GM21423 (cell line): ENCODE data around the gene TSPOAP1.
A peak's percentile ranks its signal among the peaks of the same experiment; 100 is the strongest.

ENCODE experiments used
- ATAC-seq: cut with Tn5 transposase; IDR thresholded peaks from one replicate; pipeline ENCODE4 v1.9.1; 2021; ENCODE audit warnings: mild to moderate bottlenecking, moderate library complexity; ENCODE audit not compliant: unreplicated experiment

Gene TSPOAP1, protein sequence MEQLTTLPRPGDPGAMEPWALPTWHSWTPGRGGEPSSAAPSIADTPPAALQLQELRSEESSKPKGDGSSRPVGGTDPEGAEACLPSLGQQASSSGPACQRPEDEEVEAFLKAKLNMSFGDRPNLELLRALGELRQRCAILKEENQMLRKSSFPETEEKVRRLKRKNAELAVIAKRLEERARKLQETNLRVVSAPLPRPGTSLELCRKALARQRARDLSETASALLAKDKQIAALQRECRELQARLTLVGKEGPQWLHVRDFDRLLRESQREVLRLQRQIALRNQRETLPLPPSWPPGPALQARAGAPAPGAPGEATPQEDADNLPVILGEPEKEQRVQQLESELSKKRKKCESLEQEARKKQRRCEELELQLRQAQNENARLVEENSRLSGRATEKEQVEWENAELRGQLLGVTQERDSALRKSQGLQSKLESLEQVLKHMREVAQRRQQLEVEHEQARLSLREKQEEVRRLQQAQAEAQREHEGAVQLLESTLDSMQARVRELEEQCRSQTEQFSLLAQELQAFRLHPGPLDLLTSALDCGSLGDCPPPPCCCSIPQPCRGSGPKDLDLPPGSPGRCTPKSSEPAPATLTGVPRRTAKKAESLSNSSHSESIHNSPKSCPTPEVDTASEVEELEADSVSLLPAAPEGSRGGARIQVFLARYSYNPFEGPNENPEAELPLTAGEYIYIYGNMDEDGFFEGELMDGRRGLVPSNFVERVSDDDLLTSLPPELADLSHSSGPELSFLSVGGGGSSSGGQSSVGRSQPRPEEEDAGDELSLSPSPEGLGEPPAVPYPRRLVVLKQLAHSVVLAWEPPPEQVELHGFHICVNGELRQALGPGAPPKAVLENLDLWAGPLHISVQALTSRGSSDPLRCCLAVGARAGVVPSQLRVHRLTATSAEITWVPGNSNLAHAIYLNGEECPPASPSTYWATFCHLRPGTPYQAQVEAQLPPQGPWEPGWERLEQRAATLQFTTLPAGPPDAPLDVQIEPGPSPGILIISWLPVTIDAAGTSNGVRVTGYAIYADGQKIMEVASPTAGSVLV (N-terminal part only)

DNA sequence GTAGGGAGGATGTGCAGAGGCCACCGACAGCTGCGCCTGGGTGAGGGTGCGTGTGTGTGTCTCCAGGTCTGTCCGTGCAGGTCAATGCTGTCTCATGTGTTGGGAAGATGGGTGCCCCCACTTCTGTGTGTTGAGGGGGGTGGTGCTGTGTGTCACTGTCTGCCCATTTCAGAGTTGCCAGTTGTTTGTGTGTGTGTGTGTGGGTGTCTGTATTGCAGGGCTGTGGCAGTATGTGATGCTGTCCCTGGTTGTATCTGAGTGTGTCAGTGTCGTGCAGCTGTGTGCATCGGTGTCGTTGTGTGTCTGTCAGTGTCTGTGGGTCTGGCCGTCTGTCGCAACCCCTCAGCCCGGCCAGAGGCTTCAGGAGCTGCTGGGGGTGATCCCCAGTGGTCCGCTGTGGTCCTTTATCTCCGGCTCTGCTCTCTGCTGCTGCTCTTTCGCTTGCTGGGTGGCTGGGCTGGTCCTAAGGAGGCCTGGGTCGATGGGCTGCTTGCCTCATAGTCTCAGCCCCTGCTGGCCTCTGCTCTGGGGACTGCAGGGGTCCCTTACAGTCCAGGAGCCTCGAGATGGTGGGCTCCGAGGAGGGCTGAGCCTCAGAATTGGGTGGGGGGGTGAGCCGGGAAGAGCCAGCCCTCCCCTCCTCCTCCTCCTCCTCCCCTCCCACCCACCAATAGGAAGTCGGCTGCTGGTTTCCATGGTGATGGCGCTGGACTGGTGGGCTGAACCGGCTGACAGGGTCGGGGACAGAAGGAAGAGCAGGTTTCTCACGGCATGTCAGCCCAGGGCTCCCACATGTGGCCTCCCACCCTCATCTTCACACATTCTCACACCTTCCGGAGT lies at the start of gene TSPOAP1:
TSS of gene TSPOAP1 (minus strand) at position 601 of the 840 bp plus-strand sequence. CDS start 875 bp downstream, outside the sequence.
- ATAC-seq = peak; percentile 10

DNA sequence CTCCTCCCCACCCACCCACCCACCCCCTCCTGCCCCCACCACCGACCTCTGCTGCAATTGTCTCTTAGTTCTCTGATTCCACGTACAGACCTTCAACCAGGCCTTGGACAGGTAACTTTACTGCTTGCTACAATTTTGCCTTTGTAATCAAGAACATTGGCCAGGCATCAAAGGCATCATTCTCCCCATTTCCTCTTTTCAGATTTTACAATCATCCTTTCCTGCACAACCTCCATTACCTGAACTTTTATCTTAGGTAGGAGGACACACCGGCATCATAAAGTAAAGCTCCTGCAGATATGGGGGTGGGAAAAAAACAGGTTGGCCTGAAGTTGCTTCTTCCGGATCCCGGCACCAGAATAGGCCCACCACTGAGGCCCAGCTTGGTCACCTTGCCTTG lies 49.1 kb upstream of the TSPOAP1 start:
- no peak for ATAC-seq

DNA sequence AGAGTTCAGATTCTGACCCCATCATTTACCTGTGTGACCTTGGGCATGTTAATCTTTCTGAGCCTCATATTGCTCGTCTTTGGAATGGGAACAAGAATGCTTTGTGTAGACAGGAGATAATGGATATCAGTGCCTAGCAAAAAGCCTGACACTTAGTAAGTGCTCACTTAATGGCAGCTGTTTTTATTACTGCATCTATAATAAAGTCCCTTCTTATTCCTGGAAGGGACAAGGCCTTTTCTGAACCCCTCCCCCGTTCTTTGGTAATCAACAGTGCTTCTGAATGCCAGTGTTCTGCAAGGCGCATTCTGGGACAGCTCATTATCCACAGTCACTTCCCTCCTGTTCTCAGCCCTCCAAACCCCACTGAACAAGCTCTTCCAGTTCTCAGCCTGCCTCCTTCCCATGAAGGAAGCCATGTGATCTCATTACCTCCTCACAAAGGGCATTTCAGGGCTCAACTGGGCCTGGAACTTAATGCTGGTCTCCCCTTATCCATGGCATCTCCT lies 48.6 kb upstream of the TSPOAP1 start:
- ATAC-seq = no peak

DNA sequence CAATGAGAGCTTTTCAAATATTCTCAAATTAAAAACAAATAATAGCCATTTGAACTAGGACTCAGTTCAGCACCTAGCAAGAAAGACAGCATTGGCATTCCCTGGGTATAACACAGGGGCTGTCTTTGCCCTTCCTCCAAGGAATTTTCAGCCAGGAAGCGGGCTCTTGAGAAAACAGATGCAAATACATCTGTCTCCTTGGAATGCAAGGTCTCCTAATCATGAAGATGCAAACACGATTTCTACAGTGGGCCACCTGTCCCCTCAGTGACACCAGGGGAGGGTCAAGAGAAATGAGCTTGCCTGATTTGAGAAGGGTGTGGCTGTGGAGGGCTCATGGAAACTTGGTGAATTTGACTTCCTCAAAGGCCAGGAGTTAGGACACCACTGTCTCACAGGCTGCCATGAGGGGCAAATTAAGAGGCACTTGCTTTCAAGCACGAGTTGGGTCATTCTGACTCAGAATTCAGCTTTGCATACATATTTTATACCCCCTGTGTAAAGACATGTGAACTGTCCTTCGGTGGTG lies 47.9 kb upstream of the TSPOAP1 start:
- no peak for ATAC-seq

- no peak for ATAC-seq
Measured at GRCh38 chr17:58375811-58376210, 47.2 kb upstream of the TSPOAP1 start.

DNA sequence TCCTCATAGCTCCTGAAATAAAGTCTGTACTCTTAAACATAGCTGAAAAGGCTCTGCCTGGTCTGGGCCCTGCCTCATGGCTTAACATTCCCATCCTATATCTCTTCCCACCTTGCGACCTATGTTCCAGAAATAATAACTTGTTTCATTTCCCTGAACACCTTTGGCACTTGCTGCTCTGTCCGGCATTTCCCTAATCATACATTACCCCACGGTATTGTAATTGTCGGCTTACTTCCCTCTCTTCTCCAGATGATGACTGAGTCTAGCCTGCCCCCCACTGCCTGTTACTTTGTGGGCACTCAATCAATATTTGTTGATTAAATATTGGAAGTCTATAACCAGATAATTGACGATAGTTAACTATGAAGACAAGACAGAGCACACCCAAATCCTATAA lies 46.7 kb upstream of the TSPOAP1 start:
- ATAC-seq = no peak

DNA sequence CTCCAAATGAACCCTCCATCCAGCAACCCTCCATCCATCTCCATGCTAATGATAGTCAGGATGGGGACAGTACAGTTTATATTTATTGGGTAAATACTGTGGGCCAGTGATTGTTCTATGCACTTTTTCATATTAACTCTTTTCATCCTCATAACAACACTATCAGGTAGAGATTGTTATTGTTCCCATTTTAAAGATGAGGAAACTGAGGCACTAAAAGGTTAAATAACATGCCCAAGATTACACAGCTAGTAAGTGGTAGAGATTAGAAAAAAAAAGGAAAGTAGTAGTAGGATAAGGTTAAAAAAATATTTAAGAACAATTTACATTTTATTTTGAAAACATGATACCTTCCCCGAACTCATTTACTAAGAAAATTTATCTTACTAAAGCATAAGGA lies 45.3 kb upstream of the TSPOAP1 start:
- ATAC-seq = no peak

DNA sequence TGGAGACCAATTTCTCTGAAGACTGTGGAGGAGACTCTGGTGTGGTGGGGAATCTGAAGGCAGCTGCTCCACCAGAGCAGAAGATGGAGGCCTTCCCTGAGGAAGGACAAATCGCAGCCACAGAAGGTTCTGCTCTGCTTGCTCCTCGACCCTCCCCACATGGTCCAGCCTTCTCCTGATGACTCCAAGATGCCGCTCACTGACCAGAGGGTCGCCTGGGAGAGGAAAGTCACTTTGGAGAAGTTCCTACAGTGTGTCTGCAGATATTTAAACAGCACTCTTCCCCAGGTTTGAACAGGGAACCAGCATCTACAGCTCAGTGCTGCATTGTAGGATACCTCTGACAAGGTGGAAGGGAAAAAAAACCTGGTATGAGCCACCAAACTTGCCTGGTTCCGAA lies 44.4 kb upstream of the TSPOAP1 start:
- no peak for ATAC-seq

- ATAC-seq = no peak
Measured at GRCh38 chr17:58371300-58371950, 42.8 kb upstream of the TSPOAP1 start.

GRCh38 chr17:58370716-58371115 lies 42.1 kb upstream of the TSPOAP1 start:
- ATAC-seq = no peak

DNA sequence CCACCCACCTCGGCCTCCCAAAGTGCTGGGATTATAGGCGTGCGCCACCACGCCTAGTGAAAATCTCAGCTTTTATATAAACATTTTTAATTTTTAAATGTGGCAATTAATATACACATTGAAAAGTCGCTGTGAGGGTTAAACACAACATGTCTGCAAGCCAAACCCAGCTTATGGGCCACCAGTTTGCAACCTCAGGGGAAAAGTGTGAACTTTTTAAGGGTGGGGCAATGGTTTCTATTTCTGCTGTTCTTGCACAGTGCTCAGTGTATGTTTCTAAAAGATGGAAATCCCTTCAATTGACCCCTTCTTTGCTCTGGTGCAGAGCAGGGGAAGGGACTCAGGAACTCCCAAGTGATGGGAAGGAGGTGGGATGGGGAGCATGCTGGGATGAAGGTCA lies 41.7 kb upstream of the TSPOAP1 start:
- ATAC-seq = no peak

- no peak for ATAC-seq
Measured at GRCh38 chr17:58369214-58370031, 40.8 kb upstream of the TSPOAP1 start.

- ATAC-seq = no peak
Measured at GRCh38 chr17:58368860-58369213, 40.2 kb upstream of the TSPOAP1 start.

- ATAC-seq = no peak
Measured at GRCh38 chr17:58367461-58367860, 38.9 kb upstream of the TSPOAP1 start.

DNA sequence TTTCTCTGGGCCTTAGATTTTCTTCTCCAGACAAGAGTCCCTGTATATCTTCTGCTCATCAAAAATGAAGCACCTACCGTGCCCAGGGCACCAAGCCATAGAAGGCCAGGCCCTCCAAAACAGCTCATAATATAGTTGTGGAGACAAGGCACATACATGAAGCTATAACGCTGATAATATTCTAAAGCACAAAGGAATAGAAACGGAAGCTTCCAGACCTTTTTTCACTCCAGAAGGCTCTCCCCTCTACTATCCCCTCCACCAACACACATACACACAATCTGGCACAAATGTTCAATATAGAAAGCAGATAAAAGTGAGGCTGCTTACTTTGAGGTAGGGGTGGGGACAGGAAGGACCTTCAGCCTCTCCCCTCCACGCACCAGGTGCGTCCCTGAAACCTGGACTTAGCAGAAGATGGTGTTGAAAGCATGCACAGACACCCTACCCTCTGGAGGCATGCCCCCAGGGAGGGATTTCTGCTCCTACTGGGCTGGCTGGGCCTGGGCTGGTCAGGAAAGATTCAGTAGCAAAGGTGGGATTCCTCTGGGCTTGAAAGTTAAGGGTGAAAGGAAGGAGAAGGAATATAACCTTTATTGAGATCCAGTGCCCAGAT lies 37.5 kb upstream of the TSPOAP1 start:
- no peak for ATAC-seq

GRCh38 chr17:58365185-58365979 lies 36.8 kb upstream of the TSPOAP1 start:
- ATAC-seq = no peak

GRCh38 chr17:58364270-58364942 lies 35.8 kb upstream of the TSPOAP1 start:
- ATAC-seq = no peak
